Activated CD4-positive, CD25-positive, alpha-beta regulatory T cell treated with anti-CD3 and anti-CD28 coated beads, Interleukin-2, amount 50 U/mL, for 16 hours (primary cell): ENCODE results near the gene TYSND1.
A peak's percentile ranks its signal among the peaks of the same experiment; 100 is the strongest.
"Not testable (repeated sequence)": the region's sequence is repeated elsewhere in the genome, so short reads cannot be mapped to it uniquely, and the experiment has no call there.

ENCODE experiments used
- DNase-seq: peaks from one replicate; pipeline ENCODE4 v3.0.0-alpha.2; 2020; ENCODE audit warnings: low read depth, low spot score

Gene TYSND1

DNA sequence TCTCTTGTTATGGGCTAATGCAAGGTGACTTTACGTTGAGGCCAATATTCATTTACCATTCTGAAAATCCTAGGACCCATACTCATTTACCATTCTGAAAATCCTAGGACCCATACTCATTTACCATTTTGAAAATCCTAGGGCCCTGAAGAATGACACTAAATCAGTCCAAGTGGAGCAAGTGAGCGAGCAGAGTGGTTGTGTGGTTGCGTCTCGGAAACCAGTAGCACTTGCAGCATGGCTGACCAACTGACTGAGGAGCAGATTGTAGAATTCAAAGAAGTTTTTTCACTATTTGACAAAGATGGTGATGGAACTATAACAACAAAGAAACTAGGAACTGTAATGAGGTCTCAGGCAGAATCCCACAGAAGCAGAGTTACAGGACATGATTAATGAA lies 16.9 kb upstream of the TYSND1 start:
- DNase-seq: no peak

DNA sequence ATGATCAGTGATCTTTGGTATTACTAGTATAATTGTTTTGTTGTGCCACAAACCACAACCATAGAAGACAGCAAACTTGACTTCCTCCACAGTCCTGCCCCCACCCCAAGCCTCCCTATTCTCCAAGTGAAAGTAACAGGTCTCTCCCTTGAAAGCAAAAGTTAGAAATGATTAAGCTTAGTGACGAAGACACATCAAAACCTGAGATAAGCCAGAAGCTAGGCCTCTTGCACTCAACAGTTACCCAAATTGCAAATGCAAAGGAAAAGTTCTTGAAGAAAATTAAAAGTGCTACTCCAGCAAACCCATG lies 16.3 kb upstream of the TYSND1 start:
- DNase-seq: no peak

- no peak for DNase-seq
These were observed 15.8 kb upstream of the TYSND1 start for GRCh38 chr10:70162151-70162891.

DNA sequence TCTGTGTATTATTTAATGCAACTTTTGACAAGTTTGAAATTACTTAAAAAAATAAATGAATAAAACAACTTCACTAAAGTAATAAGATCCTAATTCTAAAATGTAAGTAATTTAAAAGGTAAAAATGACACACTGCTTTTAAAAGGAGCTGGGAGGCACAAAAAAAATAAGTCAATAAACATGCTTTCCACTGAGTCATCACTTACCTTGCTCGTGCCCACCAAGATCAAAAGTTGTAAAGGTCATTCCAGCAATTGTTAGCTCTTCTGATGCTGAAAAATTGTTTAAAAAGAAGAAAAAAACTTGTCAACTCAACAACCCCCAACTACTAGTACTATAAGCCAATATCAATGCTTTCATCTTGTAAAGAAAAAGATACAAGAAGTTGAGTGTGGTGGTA lies 14.3 kb upstream of the TYSND1 start:
- DNase-seq: no peak

- DNase-seq: not testable (repeated sequence)
These were observed 12.9 kb upstream of the TYSND1 start for GRCh38 chr10:70159366-70159765.

DNA sequence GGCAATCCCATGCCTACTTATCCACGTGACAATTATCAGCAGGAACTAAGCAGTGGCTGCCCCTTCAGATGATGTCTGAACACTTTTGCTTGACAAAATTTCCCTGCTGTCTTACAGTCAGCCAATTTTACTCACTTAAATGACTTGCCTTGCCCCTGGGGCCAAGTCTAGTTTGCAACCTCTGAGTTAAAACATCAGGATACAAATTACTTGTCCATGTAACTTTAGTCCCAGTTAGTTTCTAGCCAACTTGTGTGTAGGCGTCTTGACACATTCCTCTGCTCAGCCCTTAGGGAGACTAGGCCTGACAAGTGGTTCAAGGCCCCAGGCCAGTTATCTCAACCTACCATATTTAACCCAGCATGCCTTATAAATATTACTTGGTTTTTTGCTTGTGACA lies 11.6 kb upstream of the TYSND1 start:
- no peak for DNase-seq

DNA sequence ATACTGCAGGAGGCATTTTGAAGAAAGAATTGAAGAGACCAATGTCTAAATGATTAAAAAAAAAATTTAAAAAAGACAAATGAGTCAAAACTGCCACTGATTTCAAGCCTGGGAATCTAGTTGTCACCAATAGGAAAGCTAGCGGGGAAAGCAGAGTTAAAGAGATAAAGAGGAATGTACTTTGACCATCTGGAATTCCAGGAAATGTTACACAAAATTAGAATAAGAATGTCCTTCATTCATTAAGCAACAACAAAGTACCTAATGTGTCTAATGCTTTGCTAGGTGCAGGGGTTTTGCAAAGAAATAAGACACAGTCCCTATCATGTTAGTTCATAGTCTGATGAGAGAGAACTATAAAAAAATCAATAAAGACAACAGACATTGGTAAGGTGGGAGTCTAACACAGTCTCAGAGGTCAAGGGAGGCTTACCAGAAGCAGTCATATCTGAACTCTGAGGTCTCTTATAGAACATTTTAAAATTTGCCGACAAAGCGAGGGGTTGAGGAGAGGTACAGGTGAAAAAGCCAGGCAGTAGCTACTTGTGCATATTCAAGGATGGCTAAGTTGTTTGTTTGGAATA lies 8.8 kb upstream of the TYSND1 start:
- no peak for DNase-seq

DNA sequence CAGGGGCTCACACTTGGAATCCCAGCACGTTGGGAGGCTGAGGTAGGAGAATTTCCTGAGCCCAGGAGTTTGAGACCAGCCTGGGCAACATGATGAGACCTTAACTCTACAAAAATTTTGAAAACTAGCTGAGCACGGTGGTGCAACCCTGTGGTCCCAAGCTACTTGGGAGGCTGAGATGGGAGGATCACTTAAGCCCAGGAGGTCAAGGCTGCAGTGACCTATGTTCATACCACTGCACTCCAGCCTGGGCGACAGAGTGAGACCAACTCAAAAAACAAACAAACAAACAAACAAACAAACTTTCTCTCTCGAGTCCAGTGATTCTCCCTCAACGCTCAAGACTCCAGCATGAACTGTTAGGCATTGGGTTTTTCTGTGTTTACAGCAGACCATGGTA lies 2.0 kb upstream of the TYSND1 start:
- DNase-seq: no peak

- no peak for DNase-seq
These were observed 742 bp upstream of the TYSND1 start for GRCh38 chr10:70147259-70147625.

DNA sequence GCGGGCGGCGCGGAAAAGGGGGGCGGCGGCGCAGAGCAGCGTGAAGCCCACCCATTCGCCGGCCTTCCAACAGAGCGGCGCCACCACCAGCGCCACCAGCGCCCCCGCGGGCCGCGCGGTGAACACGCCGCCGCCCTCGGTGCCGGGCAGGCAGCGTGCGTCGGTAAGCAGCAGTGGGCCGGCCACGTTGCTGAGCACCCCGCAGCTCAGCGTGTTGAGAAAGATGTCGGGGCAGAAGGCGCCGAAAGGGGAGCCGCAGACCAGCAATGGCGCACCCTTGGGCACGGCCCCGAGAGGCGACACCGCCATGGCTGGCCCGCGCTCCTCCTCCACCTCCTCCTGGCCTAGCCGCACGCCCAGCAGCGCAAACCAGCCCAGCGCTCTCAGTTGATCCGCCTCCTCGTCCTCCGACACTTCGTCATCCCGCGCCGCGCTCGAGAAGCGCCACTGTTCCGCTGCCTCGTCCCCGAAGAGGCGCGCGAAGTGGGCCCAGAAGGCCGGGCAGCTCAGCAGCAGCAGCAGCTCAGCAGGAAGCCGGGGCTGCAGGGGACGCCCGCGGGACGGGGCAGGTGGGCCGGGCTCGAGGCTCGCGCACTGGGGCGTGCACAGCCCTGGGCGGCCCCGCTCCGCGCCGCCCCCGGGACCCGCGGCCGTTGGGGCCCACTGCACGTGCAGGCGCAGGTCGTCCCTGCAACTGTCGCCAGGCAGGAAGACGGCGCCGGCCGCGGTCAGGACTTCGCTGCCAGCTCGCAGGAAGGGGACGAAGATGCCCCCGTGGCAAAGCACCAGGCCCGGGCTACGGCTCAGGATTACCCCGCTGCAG lies 623 bp downstream of the TYSND1 start:
- DNase-seq: peak; percentile 47

GRCh38 chr10:70145166-70145665 lies 1.3 kb downstream of the TYSND1 start:
- DNase-seq: no peak

- no peak for DNase-seq
These were observed 2.0 kb downstream of the TYSND1 start for GRCh38 chr10:70144372-70145110.

DNA sequence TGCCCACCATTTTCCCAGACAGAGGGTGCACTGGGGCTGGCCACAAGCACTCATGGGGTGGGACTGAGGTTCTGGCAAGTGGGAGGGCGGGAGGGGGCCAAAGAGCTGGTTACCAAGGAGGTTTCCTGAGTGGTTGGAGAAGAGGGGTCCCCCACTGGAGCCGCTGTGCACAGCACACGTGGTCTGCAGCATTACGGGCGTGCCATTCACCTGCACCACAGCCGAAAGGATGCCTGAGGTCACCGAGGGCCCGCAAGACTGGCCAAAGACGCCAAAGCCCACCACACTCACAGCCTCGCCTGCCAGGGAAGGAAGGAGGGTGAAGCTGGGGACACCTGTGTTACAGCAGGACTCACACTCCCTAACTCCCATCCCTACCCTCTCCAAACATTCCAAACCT lies 3.9 kb downstream of the TYSND1 start:
- no peak for DNase-seq

GRCh38 chr10:70140297-70140696 lies 6.2 kb downstream of the TYSND1 start:
- DNase-seq: no peak

DNA sequence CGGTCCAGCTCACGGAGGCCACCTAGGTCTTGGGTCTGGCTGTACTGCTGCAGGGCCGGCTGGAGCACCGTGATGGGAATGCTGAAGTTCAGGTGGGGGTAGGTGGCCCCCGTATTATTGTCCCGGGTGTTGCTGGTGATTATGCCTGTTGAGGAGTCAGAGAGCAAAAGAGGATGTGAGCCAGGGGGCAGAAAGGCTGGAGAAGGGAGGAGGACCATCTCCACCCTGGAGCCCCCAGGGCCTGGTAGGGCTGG lies 6.6 kb downstream of the TYSND1 start:
- no peak for DNase-seq

GRCh38 chr10:70139151-70139996 lies 7.1 kb downstream of the TYSND1 start:
- DNase-seq: no peak

DNA sequence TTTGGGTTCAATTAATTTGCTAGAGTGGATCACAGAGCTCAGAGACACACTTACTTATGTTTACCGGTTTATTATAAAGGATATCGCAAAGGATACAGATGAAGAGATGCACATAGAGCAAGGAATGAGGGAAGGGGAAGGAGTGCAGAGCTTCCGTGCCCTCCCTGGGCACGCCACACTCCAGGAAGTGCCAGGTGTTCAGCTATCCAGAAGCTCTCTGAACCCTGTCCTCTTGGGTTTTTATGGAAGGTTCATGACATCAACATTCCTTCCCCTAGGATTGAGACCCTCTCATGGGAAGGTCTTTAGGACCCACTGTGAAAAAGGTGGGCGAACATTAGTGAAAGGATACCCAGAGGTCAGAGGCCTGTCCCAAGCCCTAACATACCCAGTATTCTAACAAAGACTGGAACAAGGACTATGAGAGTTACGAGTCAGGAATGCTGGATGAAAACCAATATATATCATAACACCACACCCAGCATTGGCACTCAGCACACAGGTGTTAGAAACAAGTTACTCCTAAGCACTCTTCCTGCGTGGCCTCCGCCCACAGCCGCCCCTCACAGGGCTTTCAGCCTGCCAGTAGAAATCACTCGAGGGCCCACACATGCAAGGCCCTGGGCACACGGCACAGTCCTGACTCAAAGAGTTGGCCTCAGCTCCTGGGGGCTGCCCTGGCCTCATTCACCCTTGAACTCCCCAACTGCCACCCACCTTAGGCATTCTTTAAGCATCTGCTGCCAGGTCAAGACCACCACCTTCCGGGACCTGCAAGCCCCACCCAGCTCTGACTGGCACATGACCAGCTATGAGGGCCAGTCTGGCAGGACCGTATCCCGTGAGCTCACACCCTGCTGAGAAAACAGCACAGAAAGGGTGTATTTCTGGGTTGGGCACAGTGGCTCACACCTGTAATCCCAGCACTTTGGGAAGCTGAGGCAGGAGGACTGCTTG lies 8.3 kb downstream of the TYSND1 start:
- no peak for DNase-seq

- DNase-seq: no peak
These were observed 9.4 kb downstream of the TYSND1 start for GRCh38 chr10:70137135-70137534.

GRCh38 chr10:70135684-70136083 lies 10.8 kb downstream of the TYSND1 start:
- no peak for DNase-seq

- DNase-seq: no peak
These were observed 11.5 kb downstream of the TYSND1 start for GRCh38 chr10:70135046-70135445.
